HL-60 (cell line): Measurements from ENCODE around the gene GPRC6A.

Source experiments
- POLR2AphosphoS5 ChIP-seq: IDR thresholded peaks from 2 replicates; pipeline ENCODE4 v1.6.1; 2012; ENCODE audit warnings: low read depth
- REST ChIP-seq: IDR thresholded peaks from 2 replicates; pipeline ENCODE4 v1.6.1; 2012; ENCODE audit warnings: low read depth; ENCODE audit not compliant: insufficient replicate concordance
- TF ChIP-seq, protein P1 (sequence below): IDR thresholded peaks from one replicate; pipeline ENCODE4 v1.5.1; 2011; ENCODE audit warnings: low read length, control low read depth, inconsistent platforms; ENCODE audit not compliant: insufficient read depth

- TF ChIP-seq, protein P1, sequence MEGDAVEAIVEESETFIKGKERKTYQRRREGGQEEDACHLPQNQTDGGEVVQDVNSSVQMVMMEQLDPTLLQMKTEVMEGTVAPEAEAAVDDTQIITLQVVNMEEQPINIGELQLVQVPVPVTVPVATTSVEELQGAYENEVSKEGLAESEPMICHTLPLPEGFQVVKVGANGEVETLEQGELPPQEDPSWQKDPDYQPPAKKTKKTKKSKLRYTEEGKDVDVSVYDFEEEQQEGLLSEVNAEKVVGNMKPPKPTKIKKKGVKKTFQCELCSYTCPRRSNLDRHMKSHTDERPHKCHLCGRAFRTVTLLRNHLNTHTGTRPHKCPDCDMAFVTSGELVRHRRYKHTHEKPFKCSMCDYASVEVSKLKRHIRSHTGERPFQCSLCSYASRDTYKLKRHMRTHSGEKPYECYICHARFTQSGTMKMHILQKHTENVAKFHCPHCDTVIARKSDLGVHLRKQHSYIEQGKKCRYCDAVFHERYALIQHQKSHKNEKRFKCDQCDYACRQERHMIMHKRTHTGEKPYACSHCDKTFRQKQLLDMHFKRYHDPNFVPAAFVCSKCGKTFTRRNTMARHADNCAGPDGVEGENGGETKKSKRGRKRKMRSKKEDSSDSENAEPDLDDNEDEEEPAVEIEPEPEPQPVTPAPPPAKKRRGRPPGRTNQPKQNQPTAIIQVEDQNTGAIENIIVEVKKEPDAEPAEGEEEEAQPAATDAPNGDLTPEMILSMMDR, result no peak
- no peak for TF ChIP-seq POLR2AphosphoS5
- no peak for TF ChIP-seq REST
Measured at GRCh38 chr6:116772450-116772849, 56.4 kb downstream of the GPRC6A start.
